COLO668 (cell line): ENCODE data around the gene NREP.

ENCODE experiments used
- DNase-seq: peaks from one replicate; lab custom pipeline; 2025; ENCODE audit not compliant: unreplicated experiment; lab: John Stamatoyannopoulos, UW

NREP gene

DNA sequence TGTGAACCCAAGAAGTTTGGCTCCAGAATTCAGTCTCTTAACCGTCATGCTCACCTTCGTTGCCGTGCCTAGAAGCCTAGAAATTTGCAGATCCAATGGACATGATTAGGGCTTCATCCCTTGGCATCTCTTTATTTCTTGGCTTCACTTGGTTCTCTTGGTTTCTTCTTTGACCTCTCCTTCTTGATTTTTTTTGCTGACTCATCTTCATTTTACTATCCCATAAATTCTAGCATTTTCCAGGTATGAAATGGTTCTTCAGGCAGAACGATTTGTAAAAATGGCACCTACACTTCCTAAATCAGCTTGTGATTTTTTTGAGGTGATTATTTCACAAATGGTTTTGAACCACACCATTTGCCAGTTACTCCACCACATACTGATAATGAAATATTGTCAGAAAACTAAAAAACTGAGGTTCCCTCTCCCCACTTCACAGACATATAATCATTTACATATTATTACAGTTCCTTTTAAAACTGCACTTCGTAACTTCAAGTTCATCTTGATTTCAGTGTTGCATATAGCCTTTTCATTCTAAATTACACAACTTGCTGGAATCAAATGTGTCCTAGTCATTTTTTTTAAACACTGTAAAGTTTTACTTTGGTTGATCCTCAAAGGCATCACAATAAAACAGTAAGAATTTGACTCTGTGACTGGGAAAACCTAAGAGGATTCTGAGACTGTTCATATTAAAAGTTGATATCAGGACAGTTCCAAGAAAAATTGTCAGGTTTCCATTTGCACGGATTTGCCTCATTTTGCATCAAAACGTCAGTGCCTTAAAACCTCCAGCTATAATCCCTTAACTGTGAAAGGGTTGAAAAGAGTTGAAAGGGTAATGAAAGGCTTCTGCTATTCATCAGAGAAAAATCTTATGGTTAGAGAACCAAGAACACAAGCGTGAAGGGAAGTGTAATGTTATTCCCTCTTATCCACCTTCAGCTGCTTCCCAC is 8.9 kb upstream of the NREP start:
- DNase-seq: no peak

DNA sequence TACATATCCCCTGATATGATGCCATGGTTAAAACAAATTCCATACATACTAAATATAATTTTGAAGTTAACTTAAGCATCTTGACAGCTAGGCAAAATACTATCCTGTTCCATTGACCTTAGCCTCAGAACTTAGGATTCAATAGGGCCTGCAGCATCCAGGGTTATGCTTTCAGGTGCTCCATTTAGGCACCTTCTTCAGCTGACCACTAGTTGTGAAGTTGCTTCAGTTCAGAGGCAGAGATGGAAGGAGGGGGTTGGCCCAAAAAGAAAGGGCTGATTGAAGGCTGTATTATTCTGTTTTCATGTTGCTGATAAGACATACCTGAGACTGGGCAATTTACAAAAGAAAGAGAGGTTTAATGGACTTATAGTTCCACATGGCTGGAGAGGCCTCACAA is 7.0 kb upstream of the NREP start:
- DNase-seq: no peak

GRCh38 chr5:111762895-111763294 is 5.9 kb upstream of the NREP start:
- peak; percentile 2 for DNase-seq

- DNase-seq: no peak
Measured at GRCh38 chr5:111758284-111758628, 1.3 kb upstream of the NREP start.

DNA sequence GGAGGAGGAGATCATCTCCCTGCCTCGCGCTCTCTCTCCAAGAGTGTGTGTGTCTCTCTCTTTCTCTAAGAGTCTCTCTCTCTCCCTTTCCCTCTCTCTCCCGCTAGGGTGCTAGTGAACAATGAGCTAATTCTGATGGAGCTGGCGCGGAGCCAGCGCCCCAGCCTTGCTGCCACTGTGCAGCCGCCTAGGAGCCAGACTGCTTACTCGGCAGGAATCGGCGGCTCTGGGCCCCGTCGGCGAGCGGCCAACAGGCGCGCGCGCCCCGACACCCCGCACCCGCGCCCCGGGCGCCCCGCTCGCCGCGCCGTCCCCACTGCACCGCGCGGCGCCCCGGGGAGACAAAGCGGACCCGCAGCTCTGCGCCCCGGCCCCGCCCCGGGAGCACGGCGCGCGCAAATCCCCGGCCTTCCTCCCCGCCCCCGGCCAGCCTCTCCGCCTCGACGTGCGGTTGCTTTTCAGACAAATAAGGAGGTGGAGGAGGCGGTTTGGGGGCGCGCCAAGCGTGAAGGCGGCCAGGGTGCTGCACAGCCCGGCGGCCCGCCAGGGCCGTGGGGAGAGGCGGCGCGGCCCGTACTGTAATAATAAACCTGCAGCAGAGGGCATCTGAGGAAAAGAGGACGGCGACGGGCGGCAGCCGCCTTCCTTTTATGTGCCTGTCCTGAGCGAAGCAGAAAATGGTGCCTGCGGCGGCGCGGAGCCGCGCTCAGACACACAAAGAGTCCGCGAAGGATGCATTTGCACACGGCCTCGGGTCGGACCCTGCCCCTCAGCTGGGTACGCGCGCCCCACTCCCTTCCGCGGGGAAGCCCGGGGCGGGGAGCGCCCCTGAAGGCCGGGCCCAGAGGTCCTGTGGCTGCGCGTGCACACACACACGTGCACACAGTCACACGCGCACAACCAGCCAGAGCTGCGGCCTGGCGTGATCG is 625 bp upstream of the NREP start:
- DNase-seq: peak; percentile 84

DNA sequence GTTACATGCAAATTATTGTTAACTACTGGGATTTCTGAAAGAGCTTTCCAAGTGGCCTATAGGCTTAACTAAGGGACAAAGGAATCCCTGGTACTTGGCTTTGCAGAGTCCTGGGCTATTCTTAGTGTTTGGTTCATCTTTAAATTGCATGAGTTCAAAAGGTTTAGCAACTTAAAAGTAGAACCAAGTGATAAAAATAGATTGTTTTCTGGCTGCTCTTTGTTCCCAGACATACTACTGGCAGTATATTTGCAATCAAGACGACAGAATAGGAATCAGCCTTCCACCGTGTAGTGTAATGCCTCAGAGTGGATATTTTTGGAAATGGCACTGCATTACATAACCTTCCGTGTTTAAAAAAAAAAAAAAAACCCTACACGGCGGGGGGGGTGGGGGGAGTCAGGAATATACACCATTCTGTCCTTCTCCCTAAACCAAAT is 1.0 kb downstream of the NREP start:
- no peak for DNase-seq

DNA sequence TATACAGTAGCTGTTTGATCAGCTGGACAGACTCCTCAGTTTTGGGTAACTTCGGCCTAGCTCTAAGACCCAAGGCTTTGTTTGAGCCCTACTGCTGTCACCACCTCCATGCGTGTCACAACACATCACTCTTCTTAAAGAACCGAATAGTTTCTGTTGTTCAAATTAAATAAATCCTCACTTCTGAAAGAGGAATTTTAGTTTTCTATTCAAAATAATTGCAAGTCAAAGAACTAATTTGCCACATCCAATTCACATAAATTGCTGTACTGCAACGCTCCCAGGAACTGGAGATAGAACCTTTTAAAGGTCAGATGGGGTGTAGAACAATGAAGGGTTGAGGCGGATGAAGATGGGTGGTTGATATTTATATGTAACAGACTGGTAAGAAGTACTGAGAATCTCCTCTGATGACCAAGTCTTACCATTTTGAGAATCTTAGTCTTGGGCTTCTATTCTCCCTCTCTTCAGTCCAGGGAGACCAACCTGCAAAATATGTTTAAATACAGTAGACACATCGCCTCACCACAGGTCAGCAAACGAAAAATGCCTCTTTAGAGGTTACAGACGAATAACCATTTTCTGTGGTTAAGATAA is 1.6 kb downstream of the NREP start:
- DNase-seq: no peak

GRCh38 chr5:111753884-111754589 is 3.0 kb downstream of the NREP start:
- DNase-seq: no peak

- no peak for DNase-seq
Measured at GRCh38 chr5:111752426-111752965, 4.5 kb downstream of the NREP start.

DNA sequence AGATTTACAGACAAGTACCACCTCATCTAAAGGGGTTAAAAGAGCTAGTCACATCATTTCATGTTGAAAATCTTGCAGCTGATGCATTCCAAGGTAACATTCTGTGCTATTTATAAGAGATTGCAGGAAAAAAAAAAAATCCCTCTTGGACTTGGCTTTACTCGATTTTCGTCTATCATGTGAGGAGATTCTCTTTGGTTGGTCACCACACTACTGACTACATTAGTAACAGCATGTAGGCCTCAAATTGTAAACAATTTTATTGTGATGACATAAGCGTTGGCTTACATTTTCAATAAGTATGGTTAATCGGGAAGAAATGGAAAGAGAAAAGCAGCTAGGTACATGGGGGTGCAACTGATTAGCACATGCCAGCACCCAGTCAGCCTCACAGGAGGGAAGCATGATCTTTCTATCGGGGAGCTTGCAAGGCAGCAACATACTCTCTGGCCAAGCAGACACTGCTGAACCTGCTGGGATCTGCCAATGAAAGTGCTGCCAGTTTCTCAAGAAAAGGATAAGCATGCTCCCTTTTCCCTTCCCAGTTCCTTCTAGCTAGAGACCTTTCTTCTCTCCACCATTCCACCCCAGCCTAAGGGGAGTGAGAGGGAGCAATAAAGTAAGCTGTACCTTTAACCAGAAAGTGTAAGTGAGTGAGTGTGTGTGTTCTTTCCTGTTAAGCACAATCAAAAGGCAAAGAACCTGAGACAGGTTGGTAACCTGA is 7.5 kb downstream of the NREP start:
- no peak for DNase-seq

DNA sequence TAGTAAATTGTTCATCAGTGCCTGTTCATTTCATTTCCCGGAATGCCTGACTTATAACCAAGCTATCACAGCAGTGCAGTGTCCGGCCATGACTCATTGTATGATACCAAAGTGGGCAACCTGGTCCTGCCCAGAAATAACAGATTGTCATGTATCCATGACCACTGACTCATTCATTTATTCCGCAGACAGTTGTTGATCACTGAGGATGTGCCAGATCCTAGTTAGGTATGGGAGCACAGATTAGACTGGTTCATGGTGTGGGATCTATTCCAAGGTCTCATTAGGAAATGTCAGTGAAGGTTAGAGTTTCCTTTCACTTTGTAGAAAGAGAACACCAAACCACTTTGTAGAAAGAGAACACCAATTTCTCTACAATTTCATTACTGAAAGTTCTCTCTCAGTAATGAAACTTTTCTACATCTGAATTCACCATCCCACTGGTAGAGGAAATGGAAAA is 8.7 kb downstream of the NREP start:
- DNase-seq: no peak

DNA sequence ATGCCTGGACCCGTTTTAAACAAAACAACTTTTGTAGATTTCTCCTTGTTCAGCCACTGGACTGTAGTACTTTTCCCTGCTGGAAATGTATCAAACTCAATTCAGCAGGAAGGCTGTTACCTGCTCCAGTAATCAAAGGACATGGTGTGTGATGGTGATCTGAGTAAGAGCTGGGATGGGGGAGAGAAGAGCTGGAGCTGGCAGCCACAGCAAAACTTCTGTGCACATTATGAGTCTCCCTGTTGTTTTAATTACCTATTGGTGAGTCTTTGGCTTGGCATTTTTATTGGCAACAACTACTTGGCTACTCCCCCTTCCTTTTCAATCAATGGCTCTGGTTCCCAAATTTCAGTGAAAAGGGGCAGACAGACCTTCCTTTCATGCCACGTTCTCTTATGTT is 9.7 kb downstream of the NREP start:
- DNase-seq: no peak

DNA sequence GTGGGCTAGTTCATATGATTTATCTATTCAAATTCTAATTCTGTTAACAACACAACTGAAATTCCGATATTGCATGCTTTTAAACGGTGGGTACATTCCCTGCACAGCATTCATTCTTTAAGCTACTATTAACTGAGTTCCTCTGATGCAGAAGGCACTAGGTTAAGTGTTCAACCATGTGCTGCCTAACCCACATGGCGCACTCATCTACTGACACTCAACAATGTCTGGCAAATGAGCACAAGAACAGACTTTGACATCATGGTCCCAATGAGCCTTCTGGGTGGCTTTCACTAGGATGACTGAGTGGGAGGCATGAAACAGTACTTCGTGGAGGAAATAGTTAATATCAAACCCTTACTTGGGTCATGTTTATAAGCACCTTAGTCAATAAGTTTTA is 10.2 kb downstream of the NREP start:
- no peak for DNase-seq

DNA sequence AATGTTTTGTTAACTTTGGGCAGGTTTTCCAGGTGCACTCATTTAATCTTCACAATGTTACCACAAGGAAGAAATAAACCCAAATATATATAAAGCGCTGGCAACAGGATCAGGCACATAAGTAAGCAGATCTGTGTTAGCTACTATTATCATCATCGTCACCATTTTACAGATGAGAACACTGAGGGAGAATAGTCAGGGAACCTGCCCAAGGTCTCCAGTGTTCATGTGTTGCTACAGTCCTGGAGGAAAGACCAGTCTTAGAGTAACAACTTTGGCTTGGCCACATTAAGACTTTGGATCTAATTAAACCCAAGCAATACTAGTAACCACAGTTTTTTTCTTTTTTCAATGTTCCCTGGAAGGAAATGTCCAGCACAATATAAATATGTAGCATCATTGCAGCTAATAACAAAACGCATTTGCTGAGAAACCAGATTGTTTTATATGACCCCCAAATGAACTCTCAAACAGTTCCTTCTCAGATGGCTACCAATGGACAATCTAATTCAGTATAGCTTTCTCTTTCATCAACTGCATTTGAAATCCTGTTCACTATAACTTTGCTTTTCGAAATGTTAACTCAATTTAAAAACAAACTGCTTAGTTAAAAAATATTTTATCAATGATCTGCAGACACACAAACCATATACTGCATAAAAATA is 11.8 kb downstream of the NREP start:
- no peak for DNase-seq

- no peak for DNase-seq
Measured at GRCh38 chr5:111744455-111744854, 12.5 kb downstream of the NREP start.

- no peak for DNase-seq
Measured at GRCh38 chr5:111743988-111744387, 13.0 kb downstream of the NREP start.

GRCh38 chr5:111743512-111743911 is 13.5 kb downstream of the NREP start:
- no peak for DNase-seq

DNA sequence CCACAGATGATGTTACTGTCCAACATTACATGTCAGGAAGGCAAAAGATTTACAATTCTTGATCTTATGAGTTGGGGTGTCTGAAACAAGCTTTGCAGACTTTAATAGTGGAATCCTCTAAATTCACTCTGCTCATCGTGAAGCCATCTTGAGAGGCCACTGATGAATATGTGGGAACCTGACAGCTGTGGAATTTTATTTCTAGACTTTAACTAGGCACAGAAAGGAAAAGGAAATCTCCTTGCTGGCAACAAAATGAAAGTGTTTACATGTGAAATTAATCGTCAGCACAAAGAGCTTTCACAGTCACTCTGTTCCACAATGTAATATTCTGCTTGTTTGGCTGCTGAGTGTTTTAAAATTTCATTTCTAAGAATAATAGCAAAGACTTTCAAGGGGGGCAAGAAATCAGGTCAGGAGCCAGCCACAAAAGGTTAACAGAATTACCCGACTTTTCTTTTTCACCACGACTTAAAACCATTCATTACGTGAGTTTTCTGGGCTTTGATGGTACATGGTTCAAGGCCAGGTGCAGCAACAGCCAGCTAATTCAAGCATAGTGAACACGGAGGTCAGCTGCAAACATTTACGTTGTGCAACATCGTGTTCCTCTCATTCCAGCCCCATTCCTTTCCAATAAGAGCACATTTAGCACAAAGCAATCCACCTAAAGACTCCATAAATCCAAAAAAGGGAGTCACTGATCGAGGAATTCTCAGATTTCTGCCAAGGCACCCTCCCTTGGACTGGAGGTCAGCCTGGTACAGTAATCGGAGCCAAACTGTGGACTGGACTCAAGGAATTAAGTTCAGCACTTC is 14.6 kb downstream of the NREP start:
- no peak for DNase-seq
